SK-N-SH treated with all-trans-retinoic acid at 6 μM for 48 hours (cell line): Measurements from ENCODE around the gene CT45A9.

Experiments
- BACH2 ChIP-seq: fragments of 250-450 bp; sonication (Bioruptor Pico); IDR thresholded peaks from 2 replicates; pipeline ENCODE4 v1.9.0; 2021; ENCODE audit warnings: mild to moderate bottlenecking, borderline replicate concordance
- CSDC2 ChIP-seq: fragments of 250-450 bp; sonication (Bioruptor Pico); IDR thresholded peaks from 2 replicates; pipeline ENCODE4 v1.5.0; 2020; ENCODE audit warnings: mild to moderate bottlenecking, moderate library complexity
- RARB ChIP-seq: fragments of 250-450 bp; sonication (Bioruptor Pico); IDR thresholded peaks from 2 replicates; pipeline ENCODE4 v1.8.0; 2021; ENCODE audit warnings: mild to moderate bottlenecking, moderate library complexity
- SNAI2 ChIP-seq: fragments of 250-450 bp; sonication (Bioruptor Pico); IDR thresholded peaks from 2 replicates; pipeline ENCODE4 v1.5.0; 2020; ENCODE audit warnings: mild to moderate bottlenecking, moderate library complexity
- ZNF565 ChIP-seq: fragments of 450-650 bp; formaldehyde crosslinking; conservative IDR thresholded peaks from 2 replicates; pipeline ENCODE4 v1.5.0; 2020; ENCODE audit warnings: low read depth, mild to moderate bottlenecking, moderate library complexity
- TF ChIP-seq, protein P1 (sequence below): fragments of 250-450 bp; sonication (Bioruptor Pico); IDR thresholded peaks from 2 replicates; pipeline ENCODE4 v1.8.0; 2020; ENCODE audit warnings: mild to moderate bottlenecking, moderate library complexity, borderline replicate concordance

GRCh38 chrX:135892781-135893180, 21.2 kb upstream of the CT45A9 start:
- TF ChIP-seq RARB (no peak), BACH2 (CRISPR knock-in tag) (no peak), SNAI2 (no peak), CSDC2 (CRISPR knock-in tag) (no peak), ZNF565 (CRISPR knock-in tag) (no peak)
- TF ChIP-seq, protein P1, sequence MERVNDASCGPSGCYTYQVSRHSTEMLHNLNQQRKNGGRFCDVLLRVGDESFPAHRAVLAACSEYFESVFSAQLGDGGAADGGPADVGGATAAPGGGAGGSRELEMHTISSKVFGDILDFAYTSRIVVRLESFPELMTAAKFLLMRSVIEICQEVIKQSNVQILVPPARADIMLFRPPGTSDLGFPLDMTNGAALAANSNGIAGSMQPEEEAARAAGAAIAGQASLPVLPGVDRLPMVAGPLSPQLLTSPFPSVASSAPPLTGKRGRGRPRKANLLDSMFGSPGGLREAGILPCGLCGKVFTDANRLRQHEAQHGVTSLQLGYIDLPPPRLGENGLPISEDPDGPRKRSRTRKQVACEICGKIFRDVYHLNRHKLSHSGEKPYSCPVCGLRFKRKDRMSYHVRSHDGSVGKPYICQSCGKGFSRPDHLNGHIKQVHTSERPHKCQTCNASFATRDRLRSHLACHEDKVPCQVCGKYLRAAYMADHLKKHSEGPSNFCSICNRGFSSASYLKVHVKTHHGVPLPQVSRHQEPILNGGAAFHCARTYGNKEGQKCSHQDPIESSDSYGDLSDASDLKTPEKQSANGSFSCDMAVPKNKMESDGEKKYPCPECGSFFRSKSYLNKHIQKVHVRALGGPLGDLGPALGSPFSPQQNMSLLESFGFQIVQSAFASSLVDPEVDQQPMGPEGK (CRISPR knock-in tag): no peak
